Keratinocyte (primary cell): Measurements from ENCODE around the gene SUMO4. TPM values are rescaled to one million over a fixed set of nuclear protein-coding genes. Genes with fewer than 3 reads are reported as not detected.

ENCODE experiments used
- DNase-seq: peaks from one replicate; pipeline ENCODE4 v3.0.0-alpha.2; 2011; ENCODE audit warnings: low read depth, missing footprints, low spot score
- FAIRE-seq: peaks from 2 replicates; lab custom pipeline; 2011; peaks lifted over from hg19 to GRCh38; lab: Jason Lieb, UNC
- H2AFZ ChIP-seq: 2 replicates; pipeline ENCODE4 v1.6.0; 2012; ENCODE audit warnings: low read length, control low read depth, inconsistent platforms; ENCODE audit not compliant: control insufficient read depth
- H3K27ac ChIP-seq: 2 replicates; pipeline ENCODE4 v1.5.1; 2011; ENCODE audit warnings: low read length; ENCODE audit not compliant: control insufficient read depth, insufficient read depth
- H3K27me3 ChIP-seq: 3 replicates; pipeline ENCODE4 v1.6.0; 2011; ENCODE audit warnings: low read length; ENCODE audit not compliant: control insufficient read depth, insufficient read depth; ENCODE audit errors: extremely low read depth
- H3K36me3 ChIP-seq, 2 experiments: 2 replicates in 1 of 2; 3 replicates in 1 of 2; pipeline ENCODE4 v1.5.1; 2011; ENCODE audit warnings: low read length in 2 of 2, mild to moderate bottlenecking in 1 of 2; ENCODE audit not compliant: control insufficient read depth in 2 of 2, insufficient read depth in 2 of 2; ENCODE audit errors: extremely low read depth in 1 of 2
- H3K4me1 ChIP-seq: 3 replicates; pipeline ENCODE4 v1.5.1; 2011; ENCODE audit warnings: low read length; ENCODE audit not compliant: control insufficient read depth, insufficient read depth; ENCODE audit errors: extremely low read depth
- H3K4me2 ChIP-seq: 3 replicates; pipeline ENCODE4 v1.6.0; 2011; ENCODE audit warnings: low read depth, low read length; ENCODE audit not compliant: control insufficient read depth, insufficient read depth; ENCODE audit errors: extremely low read depth
- H3K4me3 ChIP-seq, 3 experiments: fragments of 200-600 bp in 1 of 3; sonication (generic) in 1 of 3; 2 replicates in 2 of 3; 3 replicates in 1 of 3; pipeline ENCODE4 v1.5.1; 2011 to 2016; ENCODE audit warnings: low read length in 3 of 3, mild to moderate bottlenecking in 3 of 3, control low read depth in 2 of 3, inconsistent platforms in 1 of 3, low read depth in 1 of 3, mixed read lengths in 1 of 3, mixed run types in 1 of 3, moderate library complexity in 1 of 3; ENCODE audit not compliant: control insufficient read depth in 2 of 3, insufficient read depth in 2 of 3; ENCODE audit errors: extremely low read depth in 1 of 3
- H3K79me2 ChIP-seq: 2 replicates; pipeline ENCODE4 v1.6.0; 2012; ENCODE audit warnings: low read length; ENCODE audit not compliant: control insufficient read depth, insufficient read depth
- H3K9ac ChIP-seq: 3 replicates; pipeline ENCODE4 v1.6.0; 2011; ENCODE audit warnings: low read length; ENCODE audit not compliant: control insufficient read depth, insufficient read depth; ENCODE audit errors: extremely low read depth
- H3K9me1 ChIP-seq: 3 replicates; pipeline ENCODE4 v1.6.0; 2011; ENCODE audit warnings: low read length; ENCODE audit not compliant: control insufficient read depth, insufficient read depth; ENCODE audit errors: extremely low read depth
- H3K9me3 ChIP-seq: 2 replicates; pipeline ENCODE4 v1.5.1; 2012; ENCODE audit warnings: low read depth, low read length; ENCODE audit not compliant: control insufficient read depth
- H4K20me1 ChIP-seq: 3 replicates; pipeline ENCODE4 v1.6.0; 2011; ENCODE audit warnings: low read length; ENCODE audit not compliant: control insufficient read depth, insufficient read depth; ENCODE audit errors: extremely low read depth
- EZH2 ChIP-seq: IDR thresholded peaks from one replicate; pipeline ENCODE4 v1.6.1; 2012; ENCODE audit warnings: inconsistent platforms, mild to moderate bottlenecking, low read length, moderate library complexity
- dilution Hi-C: fragments of 300-500 bp; cut with MboI; formaldehyde crosslinking; loops from one replicate; pipeline ENCODE4 v1.7.0; 2020; ENCODE audit warnings: low sequenced_read_pairs; ENCODE audit not compliant: extremely low pct_ligation_motif_present
- polyA plus RNA-seq, 5 experiments: library from polyadenylated mRNA; depleted of rRNA in 3 of 5; stranded (reverse) in 3 of 5; stranded (forward) in 1 of 5; unstranded in 1 of 5; fragments of >200 nt; gene quantifications; 1 replicate in 1 of 5; 2 replicates in 3 of 5; 3 replicates in 1 of 5; pipeline versions ENCODE4 v1.2.1 to v1.2.3, GENCODE V29; 2011 to 2012; ENCODE audit warnings: missing spikeins in 2 of 5, low read depth in 1 of 5, low replicate concordance in 1 of 5
- TF ChIP-seq, protein P1 (sequence below), 3 experiments: IDR thresholded peaks in 1 of 3; conservative IDR thresholded peaks in 1 of 3; optimal IDR thresholded peaks in 1 of 3; 2 replicates in 2 of 3; 3 replicates in 1 of 3; pipeline versions ENCODE3 to v1.5.1; 2011; ENCODE audit warnings: low read length in 3 of 3, mild to moderate bottlenecking in 3 of 3, moderate library complexity in 2 of 3, control low read depth in 1 of 3, inconsistent platforms in 1 of 3; ENCODE audit not compliant: insufficient read depth in 2 of 3; ENCODE audit errors: extremely low read depth in 1 of 3

SUMO4 gene
- polyA plus RNA-seq, 1 donor (not counting 4 experiments of a cell fraction or from before 2014, with no cell fraction given): 0.09 TPM

GRCh38 chr6:149393002-149393679 lies 6.9 kb upstream of the SUMO4 start:
- Histone ChIP-seq H3K27ac (no peak overlapping the region), H3K9ac (no peak overlapping the region), H3K4me2 (no peak overlapping the region), H2AFZ (no peak overlapping the region), H4K20me1 (no peaks in the 10 kb centered on the region), H3K27me3 (no peaks in the 10 kb centered on the region), H3K9me1 (no peaks in the 10 kb centered on the region), H3K4me3 (no peak overlapping the region), H3K36me3 (peaks cover 0 to 4% of the 10 kb centered on the region in 2 experiments), H3K9me3 (no peaks in the 10 kb centered on the region), H3K79me2 (peaks cover 32% of the 10 kb centered on the region), H3K4me1 (no peaks in the 10 kb centered on the region)
- dilution Hi-C loops: no loop called here
- FAIRE-seq (no peak), DNase-seq (no peak)
- TF ChIP-seq EZH2: no peak

GRCh38 chr6:149395185-149395584 lies 4.9 kb upstream of the SUMO4 start:
- H4K20me1 ChIP-seq: no peaks in the 10 kb centered on the region
- H3K36me3 ChIP-seq: peaks cover 3 to 5% of the 10 kb centered on the region in 2 experiments
- H3K9me3 ChIP-seq: no peaks in the 10 kb centered on the region
- no peaks in the 10 kb centered on the region for H3K9me1 ChIP-seq
- FAIRE-seq: no peak
- H3K27ac ChIP-seq: no peak overlapping the region
- DNase-seq: no peak
- H3K9ac ChIP-seq: no peak overlapping the region
- no peaks in the 10 kb centered on the region for H3K4me1 ChIP-seq
- TF ChIP-seq, protein P1, sequence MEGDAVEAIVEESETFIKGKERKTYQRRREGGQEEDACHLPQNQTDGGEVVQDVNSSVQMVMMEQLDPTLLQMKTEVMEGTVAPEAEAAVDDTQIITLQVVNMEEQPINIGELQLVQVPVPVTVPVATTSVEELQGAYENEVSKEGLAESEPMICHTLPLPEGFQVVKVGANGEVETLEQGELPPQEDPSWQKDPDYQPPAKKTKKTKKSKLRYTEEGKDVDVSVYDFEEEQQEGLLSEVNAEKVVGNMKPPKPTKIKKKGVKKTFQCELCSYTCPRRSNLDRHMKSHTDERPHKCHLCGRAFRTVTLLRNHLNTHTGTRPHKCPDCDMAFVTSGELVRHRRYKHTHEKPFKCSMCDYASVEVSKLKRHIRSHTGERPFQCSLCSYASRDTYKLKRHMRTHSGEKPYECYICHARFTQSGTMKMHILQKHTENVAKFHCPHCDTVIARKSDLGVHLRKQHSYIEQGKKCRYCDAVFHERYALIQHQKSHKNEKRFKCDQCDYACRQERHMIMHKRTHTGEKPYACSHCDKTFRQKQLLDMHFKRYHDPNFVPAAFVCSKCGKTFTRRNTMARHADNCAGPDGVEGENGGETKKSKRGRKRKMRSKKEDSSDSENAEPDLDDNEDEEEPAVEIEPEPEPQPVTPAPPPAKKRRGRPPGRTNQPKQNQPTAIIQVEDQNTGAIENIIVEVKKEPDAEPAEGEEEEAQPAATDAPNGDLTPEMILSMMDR (optimal IDR thresholded peaks at IDR 0.05 in 1 of 3, IDR thresholded peaks at IDR 0.05 in 1 of 3, conservative IDR thresholded peaks at IDR 0.05 in 1 of 3; ENCODE audit: extremely low read depth in 1 of 3, insufficient read depth in 2 of 3, low read length in 3 of 3): no peak
- no peak for TF ChIP-seq EZH2
- no peak overlapping the region for H3K4me2 ChIP-seq
- dilution Hi-C loops: no loop called here
- no peak overlapping the region for H3K4me3 ChIP-seq
- no peak overlapping the region for H2AFZ ChIP-seq
- peaks cover 28% of the 10 kb centered on the region for H3K79me2 ChIP-seq
- no peaks in the 10 kb centered on the region for H3K27me3 ChIP-seq
